Peyer's patch (tissue), 4 donors: ENCODE data around the gene FOXJ2. TPM values are rescaled to one million over a fixed set of nuclear protein-coding genes. Genes with fewer than 3 reads are reported as not detected.
"Not testable (repeated sequence)": the region's sequence is repeated elsewhere in the genome, so short reads cannot be mapped to it uniquely, and the experiment has no call there.

Experiments
- DNase-seq, 3 donors: peaks; one replicate each; pipeline ENCODE4 v3.0.0-alpha.2; 2017 to 2019
- H3K27ac ChIP-seq, 4 donors: fragments of 200-600 bp; sonication (generic); one replicate each; pipeline ENCODE4 v1.5.1; 2016 to 2019
- H3K27me3 ChIP-seq, 2 donors: fragments of 200-600 bp; sonication (generic); one replicate each; pipeline ENCODE4 v1.5.1; 2019
- H3K36me3 ChIP-seq, 3 donors: fragments of 200-600 bp; sonication (generic); one replicate each; pipeline ENCODE4 v1.5.1; 2016 to 2019
- H3K4me1 ChIP-seq, 4 donors: fragments of 200-600 bp; sonication (generic); one replicate each; pipeline ENCODE4 v1.5.1; 2016 to 2019
- H3K4me3 ChIP-seq, 4 donors: fragments of 200-600 bp; sonication (generic); 1 replicate in 3 of 4; 2 replicates in 1 of 4; pipeline ENCODE4 v1.5.1; 2016 to 2019; ENCODE audit warnings: mild to moderate bottlenecking in 1 of 4
- H3K9me3 ChIP-seq, 4 donors: fragments of 200-600 bp; sonication (generic); one replicate each; pipeline ENCODE4 v1.5.1; 2016 to 2019; ENCODE audit warnings: mild to moderate bottlenecking in 1 of 4
- POLR2A ChIP-seq, 2 donors: fragments of 450-650 bp; IDR thresholded peaks; one replicate each; pipeline ENCODE4 v1.5.1; 2017; ENCODE audit warnings: antibody characterized with exemption in 2 of 2, mild to moderate bottlenecking in 2 of 2, moderate library complexity in 2 of 2
- total RNA-seq, 4 donors: library from RNA; depleted of rRNA; stranded (reverse); fragments of >200 nt; gene quantifications; one replicate each; pipeline ENCODE4 v1.1.0, GENCODE V29; 2016
- TF ChIP-seq, protein P1 (sequence below), 6 experiments: fragments of 450-650 bp in 4 of 6; fragments of 200-600 bp in 2 of 6; sonication (generic) in 1 of 6; IDR thresholded peaks; one replicate each; pipeline ENCODE4 v1.5.1; 2017 to 2019; ENCODE audit warnings: antibody characterized with exemption in 6 of 6, mild to moderate bottlenecking in 3 of 6, moderate library complexity in 1 of 6

Gene FOXJ2
- total RNA-seq, 4 donors from 2014 or later, result 9.6 to 16.5 (median 13.9) TPM

DNA sequence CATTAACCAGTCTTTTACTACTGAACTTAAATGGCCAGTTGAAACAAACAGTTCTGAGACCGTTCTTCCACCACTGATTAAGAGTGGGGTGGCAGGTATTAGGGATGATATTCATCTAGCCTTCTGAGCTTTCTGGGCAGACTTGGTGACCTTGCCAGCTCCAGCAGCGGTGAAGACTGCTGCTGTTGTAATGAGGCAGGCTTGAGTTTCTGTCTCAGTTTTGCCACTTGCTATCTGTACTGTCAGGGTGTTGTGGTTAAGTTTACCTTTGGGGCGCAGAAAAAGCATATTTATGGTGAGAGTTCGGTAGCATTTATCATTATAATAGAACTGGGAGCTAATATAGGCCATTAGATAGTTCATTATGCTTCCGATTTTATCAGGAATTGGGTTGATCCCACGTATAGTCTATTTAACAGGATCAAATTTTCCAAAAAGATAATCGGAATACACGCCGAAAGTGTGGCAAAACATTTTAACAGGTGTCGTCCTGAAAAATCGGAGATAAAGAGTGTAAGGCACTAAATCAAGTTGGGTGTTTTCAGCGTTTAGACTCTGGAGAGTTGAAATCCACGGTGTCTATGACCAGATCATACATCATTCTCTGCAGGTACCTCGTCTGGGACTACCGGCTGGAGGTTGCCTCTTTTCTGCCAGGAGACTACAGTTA lies 48.9 kb downstream of the FOXJ2 start:
- no peaks in the 10 kb centered on the region for H3K27me3 ChIP-seq
- no peaks in the 10 kb centered on the region for H3K9me3 ChIP-seq
- H3K27ac ChIP-seq, result peak overlapping the region; percentile 88 to 92 (median 90)
- H3K4me3 ChIP-seq, result peak overlapping the region; percentile 66 to 88 (median 75)
- peak in 1 of 3 donors; percentile 54 for DNase-seq
- no peak for TF ChIP-seq POLR2A (IDR thresholded peaks at IDR 0.05)
- TF ChIP-seq, protein P1, sequence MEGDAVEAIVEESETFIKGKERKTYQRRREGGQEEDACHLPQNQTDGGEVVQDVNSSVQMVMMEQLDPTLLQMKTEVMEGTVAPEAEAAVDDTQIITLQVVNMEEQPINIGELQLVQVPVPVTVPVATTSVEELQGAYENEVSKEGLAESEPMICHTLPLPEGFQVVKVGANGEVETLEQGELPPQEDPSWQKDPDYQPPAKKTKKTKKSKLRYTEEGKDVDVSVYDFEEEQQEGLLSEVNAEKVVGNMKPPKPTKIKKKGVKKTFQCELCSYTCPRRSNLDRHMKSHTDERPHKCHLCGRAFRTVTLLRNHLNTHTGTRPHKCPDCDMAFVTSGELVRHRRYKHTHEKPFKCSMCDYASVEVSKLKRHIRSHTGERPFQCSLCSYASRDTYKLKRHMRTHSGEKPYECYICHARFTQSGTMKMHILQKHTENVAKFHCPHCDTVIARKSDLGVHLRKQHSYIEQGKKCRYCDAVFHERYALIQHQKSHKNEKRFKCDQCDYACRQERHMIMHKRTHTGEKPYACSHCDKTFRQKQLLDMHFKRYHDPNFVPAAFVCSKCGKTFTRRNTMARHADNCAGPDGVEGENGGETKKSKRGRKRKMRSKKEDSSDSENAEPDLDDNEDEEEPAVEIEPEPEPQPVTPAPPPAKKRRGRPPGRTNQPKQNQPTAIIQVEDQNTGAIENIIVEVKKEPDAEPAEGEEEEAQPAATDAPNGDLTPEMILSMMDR (IDR thresholded peaks at IDR 0.05), result peak in 1 of 6 experiments; percentile 2
- peaks cover 0 to 2% (median 0%) of the 10 kb centered on the region in 3 donors for H3K36me3 ChIP-seq
- H3K4me1 ChIP-seq, result peaks cover 0 to 21% (median 0%) of the 10 kb centered on the region in 4 donors

DNA sequence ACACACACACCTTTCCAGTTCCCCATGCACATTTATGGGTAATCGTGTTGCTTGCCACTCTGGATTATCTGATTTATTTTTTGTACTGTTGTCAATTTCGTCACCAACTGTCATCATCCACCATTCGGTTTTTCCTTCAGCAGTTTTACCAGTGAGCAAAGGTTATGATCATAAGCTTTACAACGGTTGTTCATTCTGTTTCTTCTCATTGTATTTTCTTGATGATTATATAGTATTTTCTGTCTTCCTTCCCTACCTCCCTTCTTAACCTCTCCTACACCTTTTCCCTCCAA lies 50.2 kb downstream of the FOXJ2 start:
- DNase-seq, result no peak
- H3K36me3 ChIP-seq, result peaks cover 0 to 5% (median 0%) of the 10 kb centered on the region in 3 donors
- peak overlapping the region; percentile 88 to 92 (median 90) for H3K27ac ChIP-seq
- H3K9me3 ChIP-seq, result no peaks in the 10 kb centered on the region
- no peaks in the 10 kb centered on the region for H3K27me3 ChIP-seq
- no peak for TF ChIP-seq POLR2A (IDR thresholded peaks at IDR 0.05)
- TF ChIP-seq, protein P1 (IDR thresholded peaks at IDR 0.05), result no peak
- peak overlapping the region; percentile 66 to 88 (median 75) for H3K4me3 ChIP-seq
- peaks cover 0 to 21% (median 0%) of the 10 kb centered on the region in 4 donors for H3K4me1 ChIP-seq

DNA sequence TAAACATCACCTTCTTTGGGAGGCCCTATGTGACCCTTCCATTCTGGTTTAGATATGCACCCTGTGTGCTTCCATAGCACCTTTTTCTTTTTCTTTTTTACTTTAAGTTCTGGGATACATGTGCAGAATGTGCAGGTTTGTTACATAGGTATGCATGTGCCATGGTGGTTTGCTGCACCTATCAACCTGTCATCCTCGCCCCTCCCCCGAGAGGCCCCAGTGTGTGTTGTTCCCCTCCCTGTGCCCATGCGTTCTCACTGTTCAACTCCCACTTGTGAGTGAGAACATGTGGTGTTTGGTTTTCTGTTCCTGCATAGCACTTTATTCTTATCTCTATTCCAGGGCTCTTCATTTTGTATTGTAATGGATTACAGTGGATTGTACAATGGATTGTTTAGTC lies 51.8 kb downstream of the FOXJ2 start:
- peaks cover 0 to 21% (median 0%) of the 10 kb centered on the region in 4 donors for H3K4me1 ChIP-seq

DNA sequence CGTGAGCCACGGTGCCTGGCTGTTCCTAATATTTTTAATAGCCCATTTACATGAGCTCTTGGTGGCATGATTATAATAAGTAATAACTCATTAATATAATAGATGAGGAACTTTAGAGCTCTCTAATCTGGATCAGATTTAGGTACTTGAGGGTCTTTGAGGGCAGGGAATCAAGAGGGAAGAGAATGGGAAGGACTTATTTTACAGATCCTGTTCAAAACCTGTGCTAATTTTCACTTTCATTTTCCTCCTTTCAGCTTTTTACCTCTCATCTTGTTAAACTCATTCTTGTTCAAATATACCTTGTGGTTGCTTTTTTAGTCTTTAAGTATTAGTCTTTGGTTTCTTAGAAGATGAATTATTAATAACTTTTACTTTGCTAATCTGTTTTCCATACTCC lies 55.1 kb downstream of the FOXJ2 start:
- Histone ChIP-seq H3K27me3 (no peaks in the 10 kb centered on the region), H3K36me3 (peaks cover 0 to 42% (median 0%) of the 10 kb centered on the region in 3 donors), H3K4me1 (peaks cover 0 to 21% (median 0%) of the 10 kb centered on the region in 4 donors), H3K27ac (peak overlapping the region in 3 of 4 donors; percentile 2 to 44 (median 13)), H3K9me3 (no peaks in the 10 kb centered on the region), H3K4me3 (no peak overlapping the region)
- no peak for DNase-seq
- TF ChIP-seq POLR2A (IDR thresholded peaks at IDR 0.05), result no peak
- TF ChIP-seq, protein P1 (IDR thresholded peaks at IDR 0.05), result no peak

More for the DNA sequence above, 51.8 kb downstream of the FOXJ2 start:
- not testable (repeated sequence) for DNase-seq, H3K36me3 ChIP-seq, H3K27me3 ChIP-seq, H3K4me3 ChIP-seq, H3K9me3 ChIP-seq, H3K27ac ChIP-seq

DNA sequence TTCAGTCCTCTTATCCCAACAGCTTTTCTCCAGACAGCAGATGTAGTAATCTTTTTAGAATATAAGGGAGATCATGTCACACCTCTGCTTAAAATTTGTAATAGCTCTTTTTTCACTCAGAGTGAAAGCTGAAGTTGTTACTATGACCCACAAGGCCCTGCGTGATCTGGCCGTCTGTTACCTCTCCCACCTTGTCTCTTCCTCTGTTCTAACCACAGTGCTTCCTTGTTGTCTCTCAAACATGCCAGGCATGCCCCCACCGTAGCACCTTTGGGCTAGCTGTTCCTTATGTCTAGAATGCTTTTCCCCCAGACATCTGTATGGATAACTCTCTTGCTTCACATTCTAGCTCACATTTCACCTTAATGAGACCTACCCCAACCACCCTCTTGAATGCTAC lies 56.1 kb downstream of the FOXJ2 start:
- Histone ChIP-seq H3K4me1 (peaks cover 0 to 12% (median 0%) of the 10 kb centered on the region in 4 donors), H3K27me3 (no peaks in the 10 kb centered on the region), H3K27ac (peak overlapping the region in 3 of 4 donors; percentile 2 to 57 (median 29)), H3K9me3 (no peaks in the 10 kb centered on the region), H3K36me3 (peaks cover 0 to 51% (median 0%) of the 10 kb centered on the region in 3 donors), H3K4me3 (no peak overlapping the region)
- no peak for TF ChIP-seq POLR2A (IDR thresholded peaks at IDR 0.05)
- TF ChIP-seq, protein P1 (IDR thresholded peaks at IDR 0.05), result no peak
- DNase-seq, result peak in 2 of 3 donors; percentile 76

DNA sequence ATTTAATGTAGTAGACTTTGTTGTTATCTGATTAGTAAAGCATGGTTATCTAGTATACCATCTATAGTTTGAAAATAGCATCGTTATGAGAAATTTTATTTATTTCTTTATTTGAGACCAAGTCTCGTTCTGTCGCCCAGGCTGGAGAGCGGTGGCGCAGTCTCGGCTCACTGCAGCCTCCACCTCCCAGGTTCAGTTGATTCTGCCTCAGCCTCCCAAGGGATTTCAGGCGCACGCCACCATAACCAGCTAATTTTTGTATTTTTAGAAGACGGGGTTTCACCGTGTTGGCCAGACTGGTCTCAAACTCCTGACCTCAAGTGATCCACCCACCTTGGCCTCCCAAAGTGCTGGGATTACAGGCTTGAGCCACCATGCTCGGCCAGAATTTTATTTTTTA lies 56.8 kb downstream of the FOXJ2 start:
- not testable (repeated sequence) for H3K9me3 ChIP-seq, DNase-seq, H3K4me3 ChIP-seq, H3K4me1 ChIP-seq, H3K27ac ChIP-seq, H3K27me3 ChIP-seq
- peaks cover 0 to 58% (median 0%) of the 10 kb centered on the region in 3 donors for H3K36me3 ChIP-seq
